Measurements from ENCODE around the gene SLC6A8.

Gene SLC6A8

DNA sequence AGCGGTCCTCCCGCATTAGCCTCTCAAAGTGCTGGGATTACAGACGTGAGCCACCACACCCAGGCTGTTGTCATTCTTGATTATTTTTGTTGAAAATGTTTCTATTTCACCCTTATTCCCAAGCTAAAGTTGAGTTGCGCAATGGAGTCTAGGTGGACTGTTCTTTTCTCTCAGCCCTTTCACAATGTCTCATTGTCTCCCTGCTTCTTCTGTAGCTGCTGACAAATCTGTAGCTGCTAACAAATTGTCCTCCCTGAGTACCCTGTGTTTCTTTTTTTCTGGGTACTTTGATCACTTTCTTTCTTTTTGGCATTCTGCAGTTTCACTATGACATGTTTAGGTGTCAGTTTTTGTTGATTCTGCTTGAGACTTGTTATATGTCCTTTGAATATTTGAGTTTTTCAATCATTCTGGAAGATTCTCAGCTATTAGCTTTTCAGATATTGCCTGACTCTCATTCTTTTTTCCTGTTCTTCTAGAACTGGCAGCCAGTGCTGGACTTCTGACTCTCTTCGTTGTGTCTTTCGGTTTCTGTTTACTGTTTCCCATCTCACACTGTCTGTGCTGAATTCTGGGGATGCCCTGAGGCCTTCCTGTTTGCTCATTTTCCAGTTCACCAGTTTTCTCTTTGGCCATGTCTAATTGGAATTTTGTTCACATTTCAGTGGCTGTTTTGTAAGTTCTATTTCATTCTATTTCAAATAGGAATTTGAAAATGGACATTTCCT is 43.6 kb downstream of the SLC6A8 start:
- TF ChIP-seq, protein P1, sequence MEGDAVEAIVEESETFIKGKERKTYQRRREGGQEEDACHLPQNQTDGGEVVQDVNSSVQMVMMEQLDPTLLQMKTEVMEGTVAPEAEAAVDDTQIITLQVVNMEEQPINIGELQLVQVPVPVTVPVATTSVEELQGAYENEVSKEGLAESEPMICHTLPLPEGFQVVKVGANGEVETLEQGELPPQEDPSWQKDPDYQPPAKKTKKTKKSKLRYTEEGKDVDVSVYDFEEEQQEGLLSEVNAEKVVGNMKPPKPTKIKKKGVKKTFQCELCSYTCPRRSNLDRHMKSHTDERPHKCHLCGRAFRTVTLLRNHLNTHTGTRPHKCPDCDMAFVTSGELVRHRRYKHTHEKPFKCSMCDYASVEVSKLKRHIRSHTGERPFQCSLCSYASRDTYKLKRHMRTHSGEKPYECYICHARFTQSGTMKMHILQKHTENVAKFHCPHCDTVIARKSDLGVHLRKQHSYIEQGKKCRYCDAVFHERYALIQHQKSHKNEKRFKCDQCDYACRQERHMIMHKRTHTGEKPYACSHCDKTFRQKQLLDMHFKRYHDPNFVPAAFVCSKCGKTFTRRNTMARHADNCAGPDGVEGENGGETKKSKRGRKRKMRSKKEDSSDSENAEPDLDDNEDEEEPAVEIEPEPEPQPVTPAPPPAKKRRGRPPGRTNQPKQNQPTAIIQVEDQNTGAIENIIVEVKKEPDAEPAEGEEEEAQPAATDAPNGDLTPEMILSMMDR (conservative IDR thresholded peaks at IDR 0.05), result no peak
- no peak overlapping the region for H3K27ac ChIP-seq

DNA sequence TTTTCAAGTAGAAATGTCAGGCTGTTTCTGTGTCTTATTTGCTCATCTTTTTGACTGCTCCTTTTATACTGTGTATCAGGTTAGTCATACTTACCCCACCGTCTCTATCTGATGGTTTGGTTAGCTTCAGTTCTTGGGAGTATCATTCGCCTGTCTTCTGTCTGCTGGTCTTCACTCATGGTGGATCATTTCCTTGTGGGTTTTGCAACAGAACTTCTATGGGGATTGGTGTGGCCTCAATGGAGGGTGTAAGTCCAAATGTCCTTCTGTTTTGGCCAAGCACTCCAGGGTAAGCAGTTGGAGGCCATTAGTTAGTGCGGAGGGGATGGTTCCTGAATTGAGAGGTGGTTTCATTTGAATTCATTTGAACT is 44.1 kb downstream of the SLC6A8 start:
- TF ChIP-seq, protein P1 (conservative IDR thresholded peaks at IDR 0.05), result no peak
- H3K27ac ChIP-seq, result no peak overlapping the region

DNA sequence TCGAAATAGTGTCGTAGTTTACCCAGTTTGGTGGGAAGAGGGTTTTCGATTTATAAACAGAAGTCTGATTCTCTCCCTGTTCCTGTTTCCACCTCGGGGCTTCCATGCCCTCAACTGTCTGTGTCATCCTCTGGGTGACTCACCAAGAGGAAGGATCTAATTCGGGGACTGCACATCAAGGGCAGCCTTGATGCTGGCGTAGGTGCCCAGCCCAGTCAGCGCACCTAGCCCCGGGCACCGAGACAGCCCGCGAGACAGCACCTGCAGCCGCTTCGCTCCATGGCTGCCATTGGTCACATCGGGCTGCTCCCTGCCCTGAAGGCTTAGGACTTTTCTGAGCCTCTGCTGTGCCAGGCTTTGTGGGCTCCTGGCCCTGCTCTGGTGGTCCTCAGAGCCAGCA is 44.7 kb downstream of the SLC6A8 start:
- TF ChIP-seq, protein P1 (conservative IDR thresholded peaks at IDR 0.05), result no peak
- no peak overlapping the region for H3K27ac ChIP-seq

DNA sequence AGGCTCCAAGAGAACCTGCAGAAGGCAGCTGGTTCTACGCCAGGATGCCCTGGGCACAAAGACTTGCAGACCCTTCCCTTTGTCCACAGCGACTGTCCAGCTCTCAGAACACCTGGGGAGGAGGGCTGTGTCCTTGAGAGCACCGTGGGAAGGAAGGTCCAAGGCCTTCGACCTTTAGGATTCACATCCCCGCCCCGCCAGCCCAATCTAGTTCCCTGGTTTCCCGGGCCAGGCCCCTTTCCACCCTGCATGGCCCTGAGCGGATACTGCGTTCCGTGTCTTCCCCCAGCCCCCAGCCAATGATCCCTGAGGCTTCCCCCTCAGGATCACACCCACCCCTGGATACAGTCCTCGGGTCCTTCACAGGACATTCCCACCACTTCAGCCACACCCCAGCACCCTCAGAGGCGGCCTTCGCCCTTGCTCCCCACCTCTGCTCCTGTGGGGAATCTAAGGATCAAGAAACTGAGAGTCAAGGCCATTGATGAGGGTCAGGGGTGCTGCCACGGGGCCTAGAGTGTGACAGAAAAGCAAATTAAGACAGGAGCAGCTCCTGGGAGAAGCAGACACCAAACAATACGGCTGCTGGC is 46.0 kb downstream of the SLC6A8 start:
- TF ChIP-seq, protein P1 (conservative IDR thresholded peaks at IDR 0.05), result no peak

DNA sequence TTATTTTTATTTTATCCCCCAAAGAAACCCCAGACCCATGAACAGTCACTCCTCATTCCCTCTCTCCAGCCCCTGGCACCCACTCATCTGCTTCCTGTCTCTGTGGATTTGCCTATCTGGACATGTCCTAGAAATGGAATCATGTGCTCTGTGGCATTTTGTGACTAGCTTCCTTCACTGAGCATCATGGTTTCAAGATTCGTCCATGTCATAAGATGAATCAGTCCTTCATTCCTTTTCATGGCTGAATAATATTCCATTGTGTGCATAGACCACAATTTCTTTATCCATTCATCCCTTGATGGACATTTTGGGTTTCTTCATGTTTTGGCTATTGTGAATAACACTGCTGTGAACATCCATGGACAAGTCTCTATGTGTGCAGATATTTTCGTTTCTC is 47.1 kb downstream of the SLC6A8 start:
- TF ChIP-seq, protein P1 (conservative IDR thresholded peaks at IDR 0.05), result no peak
- H3K27ac ChIP-seq, result no peak overlapping the region

More for the DNA sequence above, 46.0 kb downstream of the SLC6A8 start:
- no peak overlapping the region for H3K27ac ChIP-seq

DNA sequence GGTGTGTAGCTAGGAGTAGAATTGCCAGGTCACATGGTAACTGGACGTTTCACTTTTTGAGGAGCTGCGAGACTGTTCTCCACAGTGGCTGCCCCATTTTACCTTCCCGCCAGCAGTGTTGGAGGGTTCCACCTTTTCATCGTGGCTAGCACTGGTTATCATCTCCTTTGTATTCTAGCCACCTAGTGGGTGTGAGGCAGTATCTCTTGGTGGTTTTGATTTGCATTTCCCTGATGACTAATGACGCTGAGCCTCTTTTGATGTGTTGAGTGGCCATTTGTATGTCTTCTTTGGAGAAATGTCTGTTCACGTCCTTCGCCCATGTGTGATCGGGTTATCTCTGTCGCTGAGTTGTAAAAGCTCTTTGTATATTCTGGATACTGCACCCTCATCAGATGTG is 47.5 kb downstream of the SLC6A8 start:
- TF ChIP-seq, protein P1 (conservative IDR thresholded peaks at IDR 0.05), result no peak
- H3K27ac ChIP-seq, result no peak overlapping the region

DNA sequence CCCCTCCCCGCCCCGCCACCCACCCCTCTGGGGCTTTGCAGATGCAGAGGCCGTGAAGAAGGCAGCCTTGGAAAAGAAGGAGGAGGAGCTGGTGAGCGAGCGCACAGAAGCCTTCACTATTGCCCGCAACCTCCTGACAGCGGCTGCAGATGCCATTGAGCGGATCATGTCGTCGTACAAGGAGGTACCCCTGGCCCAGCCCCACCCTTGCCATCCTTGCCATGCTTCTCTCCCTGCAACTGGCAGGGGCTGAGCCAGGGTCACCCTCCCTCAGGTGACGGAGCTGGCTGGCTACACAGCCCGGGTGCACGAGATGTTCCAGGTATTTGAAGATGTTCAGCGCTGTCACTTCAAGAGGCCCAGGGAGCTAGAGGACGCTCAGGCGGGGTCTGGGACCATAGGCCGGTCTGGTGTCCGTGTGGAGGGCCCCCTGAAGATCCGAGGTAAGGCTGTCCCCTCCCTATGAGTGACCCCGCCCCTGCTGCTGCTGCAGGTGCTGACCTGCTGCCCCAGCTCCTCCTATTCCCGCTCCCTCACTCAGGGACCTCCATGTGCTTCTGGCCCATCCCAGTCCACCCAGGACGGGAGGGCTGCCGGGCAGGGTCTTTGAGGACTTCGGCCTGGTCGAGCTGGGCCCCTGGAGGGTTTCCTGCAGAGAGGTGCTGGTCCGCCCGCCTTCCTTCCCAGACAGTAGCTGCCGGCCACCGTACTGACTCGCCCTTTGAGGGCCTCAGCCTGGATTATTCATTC is 48.5 kb downstream of the SLC6A8 start:
- H3K27ac ChIP-seq, result no peak overlapping the region
- TF ChIP-seq, protein P1 (conservative IDR thresholded peaks at IDR 0.05), result no peak

Data from VCaP (cell line).